ENCODE results near the gene CEACAM16. TPM values are rescaled to one million over a fixed set of nuclear protein-coding genes. Genes with fewer than 3 reads are reported as not detected.

CEACAM16 gene
- total RNA-seq, 4 donors from 2014 or later = not detected

DNA sequence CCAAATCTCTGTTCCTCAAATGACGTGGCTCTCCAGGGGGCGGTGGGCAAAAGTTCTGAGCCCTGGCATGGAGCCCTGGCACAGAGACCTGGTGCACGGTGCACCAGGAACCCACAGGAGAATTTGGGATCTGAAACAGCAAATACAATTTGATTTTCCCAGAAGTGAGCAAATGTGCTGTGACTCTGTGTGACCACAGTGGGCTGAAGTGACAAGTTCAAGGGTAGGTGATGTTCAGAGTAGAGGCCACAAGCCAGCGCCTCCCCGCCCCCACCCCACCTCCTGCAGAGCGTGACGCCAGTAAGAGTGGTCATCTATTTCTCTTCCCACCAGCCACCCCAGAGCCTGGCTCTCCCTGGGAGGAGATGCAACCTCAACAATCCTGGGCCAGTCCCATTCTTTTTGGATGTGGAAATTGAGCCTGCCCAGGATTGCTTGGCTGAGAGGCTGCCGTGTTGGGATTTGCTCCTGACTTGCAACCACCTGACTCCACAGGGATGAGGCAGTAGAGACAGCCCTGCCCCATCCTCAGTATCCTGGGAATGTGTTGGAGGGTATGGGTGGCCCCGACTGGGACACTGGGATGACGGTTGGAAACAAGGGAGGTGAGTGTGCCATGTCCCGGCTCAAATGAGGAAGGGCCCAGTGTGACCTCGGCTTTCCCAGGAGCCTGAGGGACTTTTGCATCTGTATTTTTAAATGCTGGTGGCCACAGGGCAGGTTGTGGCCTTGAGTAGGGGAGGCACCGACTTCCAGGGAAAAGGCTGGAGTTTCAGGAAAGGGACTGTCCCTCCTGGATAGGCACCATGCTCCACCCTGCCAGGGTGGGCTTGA is 38.5 kb downstream of the CEACAM16 start:
- Histone ChIP-seq H3K9me3 (no peaks in the 10 kb centered on the region), H3K4me1 (peaks cover 0 to 37% (median 7%) of the 10 kb centered on the region in 4 donors), H3K36me3 (no peaks in the 10 kb centered on the region), H3K27ac (peak overlapping the region in 1 of 4 donors; percentile 10), H3K27me3 (no peaks in the 10 kb centered on the region), H3K4me3 (peak overlapping the region in 1 of 4 donors; percentile 17)
- TF ChIP-seq, protein P1, sequence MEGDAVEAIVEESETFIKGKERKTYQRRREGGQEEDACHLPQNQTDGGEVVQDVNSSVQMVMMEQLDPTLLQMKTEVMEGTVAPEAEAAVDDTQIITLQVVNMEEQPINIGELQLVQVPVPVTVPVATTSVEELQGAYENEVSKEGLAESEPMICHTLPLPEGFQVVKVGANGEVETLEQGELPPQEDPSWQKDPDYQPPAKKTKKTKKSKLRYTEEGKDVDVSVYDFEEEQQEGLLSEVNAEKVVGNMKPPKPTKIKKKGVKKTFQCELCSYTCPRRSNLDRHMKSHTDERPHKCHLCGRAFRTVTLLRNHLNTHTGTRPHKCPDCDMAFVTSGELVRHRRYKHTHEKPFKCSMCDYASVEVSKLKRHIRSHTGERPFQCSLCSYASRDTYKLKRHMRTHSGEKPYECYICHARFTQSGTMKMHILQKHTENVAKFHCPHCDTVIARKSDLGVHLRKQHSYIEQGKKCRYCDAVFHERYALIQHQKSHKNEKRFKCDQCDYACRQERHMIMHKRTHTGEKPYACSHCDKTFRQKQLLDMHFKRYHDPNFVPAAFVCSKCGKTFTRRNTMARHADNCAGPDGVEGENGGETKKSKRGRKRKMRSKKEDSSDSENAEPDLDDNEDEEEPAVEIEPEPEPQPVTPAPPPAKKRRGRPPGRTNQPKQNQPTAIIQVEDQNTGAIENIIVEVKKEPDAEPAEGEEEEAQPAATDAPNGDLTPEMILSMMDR (IDR thresholded peaks at IDR 0.05) = no peak
- TF ChIP-seq POLR2A (IDR thresholded peaks at IDR 0.05) = no peak
- DNase-seq = no peak

DNA sequence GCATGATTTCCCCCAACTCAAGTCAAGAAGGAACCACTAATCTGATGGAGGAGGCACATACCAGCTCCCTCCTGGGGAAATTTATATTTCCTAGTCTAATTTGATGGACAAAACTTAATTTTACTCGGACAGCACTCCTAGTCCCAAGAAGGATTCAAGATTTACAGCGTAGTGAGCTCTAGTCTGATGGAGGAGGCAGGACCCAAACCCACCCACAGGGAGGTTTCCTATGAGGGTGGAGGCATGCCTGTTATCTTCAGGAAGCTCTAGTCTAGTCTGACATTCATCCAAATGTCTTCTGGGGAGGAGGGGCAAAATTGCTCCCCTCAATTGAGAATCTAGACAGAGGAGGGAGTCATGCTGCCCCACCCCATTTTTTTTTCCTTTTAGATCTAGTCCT is 39.2 kb downstream of the CEACAM16 start:
- H3K4me1 ChIP-seq = peaks cover 0 to 44% (median 10%) of the 10 kb centered on the region in 4 donors
- TF ChIP-seq, protein P1 (IDR thresholded peaks at IDR 0.05) = no peak
- no peak for TF ChIP-seq POLR2A (IDR thresholded peaks at IDR 0.05)
- no peak overlapping the region for H3K27ac ChIP-seq
- no peak for DNase-seq
- H3K36me3 ChIP-seq = no peaks in the 10 kb centered on the region
- no peaks in the 10 kb centered on the region for H3K27me3 ChIP-seq
- H3K9me3 ChIP-seq = no peaks in the 10 kb centered on the region
- peak overlapping the region in 1 of 4 donors; percentile 17 for H3K4me3 ChIP-seq

DNA sequence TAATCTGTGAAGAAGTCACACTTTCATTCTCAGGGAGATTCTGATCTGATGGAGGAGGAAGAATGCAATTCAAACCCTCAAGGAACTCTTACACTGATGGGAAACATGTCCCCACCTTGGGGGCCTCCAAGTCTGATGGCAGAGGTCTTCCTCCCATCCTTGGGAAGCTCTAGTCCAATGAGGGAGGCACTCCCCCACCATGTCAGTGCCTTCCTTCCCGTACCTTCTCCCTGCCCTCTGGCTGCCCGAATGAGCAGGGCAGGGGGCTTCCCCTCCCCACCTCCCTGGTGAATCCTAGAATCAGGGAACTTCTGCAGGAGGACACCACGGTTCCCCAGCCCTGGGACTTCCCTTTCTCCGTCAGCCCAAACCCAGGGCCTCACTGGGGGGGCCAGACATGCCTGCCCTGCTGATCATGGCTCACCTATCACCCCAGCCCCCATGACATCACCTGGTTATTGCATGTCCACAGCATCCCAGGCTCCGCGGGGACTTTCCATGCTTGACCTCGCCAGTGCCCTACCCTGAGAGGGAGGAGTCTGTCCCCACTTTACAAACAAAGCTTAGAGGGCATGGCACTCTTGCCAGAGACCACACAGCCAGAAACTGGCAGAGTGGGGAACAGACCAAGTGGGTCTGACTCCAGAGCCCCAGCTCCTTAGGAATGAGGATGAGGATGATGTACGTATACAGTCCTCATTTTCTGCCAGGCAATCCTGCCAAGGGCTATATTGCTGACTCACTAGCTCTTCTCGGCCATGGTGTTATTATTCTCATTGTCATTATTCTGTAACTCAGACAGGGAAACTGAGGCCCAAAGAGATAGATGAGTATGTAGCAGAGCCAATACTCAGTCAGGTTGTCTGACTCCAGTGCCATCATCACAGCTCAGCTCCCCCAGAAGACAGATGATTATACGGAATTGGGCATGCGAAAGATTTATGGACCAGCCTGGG is 39.9 kb downstream of the CEACAM16 start:
- Histone ChIP-seq H3K27me3 (no peaks in the 10 kb centered on the region), H3K27ac (peak overlapping the region in 1 of 4 donors; percentile 14), H3K4me3 (no peak overlapping the region), H3K9me3 (no peaks in the 10 kb centered on the region), H3K4me1 (peaks cover 0 to 51% (median 10%) of the 10 kb centered on the region in 4 donors), H3K36me3 (no peaks in the 10 kb centered on the region)
- no peak for TF ChIP-seq POLR2A (IDR thresholded peaks at IDR 0.05)
- TF ChIP-seq, protein P1 (IDR thresholded peaks at IDR 0.05) = no peak
- peak in 1 of 3 donors; percentile 67 for DNase-seq

DNA sequence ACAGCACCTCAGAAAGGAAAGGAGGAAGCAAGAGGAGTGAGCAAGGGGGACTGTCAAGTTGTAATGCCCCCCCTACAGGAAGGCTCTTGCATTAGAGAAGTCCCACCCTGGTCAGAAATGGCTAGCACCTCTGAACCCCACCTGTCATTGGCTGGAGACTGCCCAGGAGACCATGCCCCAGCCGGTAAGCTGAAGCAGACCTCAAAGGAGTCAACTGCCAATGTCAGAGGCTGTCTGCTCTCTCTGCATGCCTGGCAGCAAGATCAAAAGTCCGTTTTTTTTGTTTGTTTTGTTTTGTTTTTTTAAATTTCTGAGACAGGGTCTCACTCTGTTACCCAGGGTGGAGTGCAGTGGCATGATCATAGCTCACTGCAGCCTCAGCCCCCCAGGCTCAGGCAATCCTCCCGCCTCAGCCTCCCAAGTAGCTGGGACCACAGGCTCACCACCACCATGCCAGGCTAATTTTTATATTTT is 41.4 kb downstream of the CEACAM16 start:
- DNase-seq = no peak
- Histone ChIP-seq H3K9me3 (no peaks in the 10 kb centered on the region), H3K4me3 (no peak overlapping the region), H3K27me3 (no peaks in the 10 kb centered on the region), H3K4me1 (peaks cover 0 to 65% (median 14%) of the 10 kb centered on the region in 4 donors), H3K27ac (peak overlapping the region in 3 of 4 donors; percentile 90 to 99 (median 97)), H3K36me3 (no peaks in the 10 kb centered on the region)
- TF ChIP-seq POLR2A (IDR thresholded peaks at IDR 0.05) = no peak
- TF ChIP-seq, protein P1 (IDR thresholded peaks at IDR 0.05) = no peak

DNA sequence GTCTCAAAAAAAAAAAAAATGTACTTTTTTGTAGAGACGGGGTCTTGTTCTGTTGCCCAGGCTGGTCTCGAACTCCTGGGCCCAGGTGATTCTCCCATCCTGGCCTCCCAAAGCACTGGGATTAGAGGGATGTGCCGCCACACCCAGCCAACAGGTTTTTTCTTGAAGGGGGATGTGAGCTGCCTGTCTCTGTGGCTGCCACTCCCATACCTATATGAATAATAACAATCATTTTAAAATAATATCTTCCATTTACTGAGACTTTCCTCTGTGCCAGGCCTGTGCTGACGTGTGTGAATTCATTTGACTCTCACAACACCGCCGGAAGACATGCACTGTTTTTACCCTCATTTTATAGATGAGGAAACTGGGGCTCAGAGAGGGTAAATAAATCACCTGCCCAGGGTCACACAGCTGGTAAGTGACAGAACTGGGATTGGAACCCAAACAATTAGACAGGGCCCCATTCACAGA is 42.3 kb downstream of the CEACAM16 start:
- TF ChIP-seq POLR2A (IDR thresholded peaks at IDR 0.05) = no peak
- TF ChIP-seq, protein P1 (IDR thresholded peaks at IDR 0.05) = no peak
- H3K4me1 ChIP-seq = peaks cover 0 to 73% (median 14%) of the 10 kb centered on the region in 4 donors
- peak overlapping the region; percentile 69 to 99 (median 94) for H3K27ac ChIP-seq
- H3K4me3 ChIP-seq = no peak overlapping the region
- no peaks in the 10 kb centered on the region for H3K27me3 ChIP-seq
- H3K9me3 ChIP-seq = no peaks in the 10 kb centered on the region
- peak in 1 of 3 donors; percentile 51 for DNase-seq
- no peaks in the 10 kb centered on the region for H3K36me3 ChIP-seq

Data from Peyer's patch (tissue), 4 donors.